HG02678 (cell line): Measurements from ENCODE around the gene C3orf49.
A peak's percentile ranks its signal among the peaks of the same experiment; 100 is the strongest.

Experiments used
- ATAC-seq: cut with Tn5 transposase; IDR thresholded peaks from one replicate; pipeline ENCODE4 v1.9.1; 2021; ENCODE audit warnings: mild to moderate bottlenecking, moderate library complexity; ENCODE audit not compliant: unreplicated experiment

Gene C3orf49

DNA sequence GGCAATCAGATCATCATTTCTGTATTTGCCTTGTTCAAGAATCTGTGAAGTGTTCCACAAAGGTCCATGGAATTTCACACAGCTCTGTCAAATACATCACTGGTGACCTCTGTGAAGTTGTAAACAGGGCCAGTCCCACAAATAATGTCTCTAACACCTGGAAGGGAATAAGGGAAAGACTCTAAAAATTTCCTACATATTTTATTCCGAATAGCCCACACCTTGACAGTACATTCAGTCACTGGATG lies at the start of gene C3orf49:
Gene C3orf49 (plus strand): TSS at position 149 of the 248 bp plus-strand sequence. CDS start 173 bp downstream, outside the sequence.
- no peak for ATAC-seq

DNA sequence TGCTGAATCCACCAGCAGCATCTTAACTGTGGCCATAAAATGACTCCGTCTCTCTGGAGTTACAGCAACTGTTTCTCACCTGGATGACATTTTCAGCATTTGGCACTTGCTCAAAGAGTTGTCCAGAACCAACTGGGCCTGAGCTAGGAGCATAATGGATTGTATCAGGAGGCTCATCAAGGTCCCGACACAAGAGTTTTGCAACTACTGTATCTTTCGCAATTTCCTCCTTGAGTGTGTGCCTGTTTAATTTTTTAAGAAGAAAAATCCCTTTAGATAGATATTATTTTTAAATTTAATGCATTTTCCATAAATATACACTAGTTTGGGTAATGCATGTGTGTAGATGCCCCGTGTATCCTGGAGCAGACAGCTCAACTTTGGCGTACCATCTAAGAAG lies 44.3 kb upstream of the C3orf49 start:
- ATAC-seq = no peak

- no peak for ATAC-seq
These were observed 39.9 kb upstream of the C3orf49 start for GRCh38 chr3:63779227-63779626.

- ATAC-seq = no peak
These were observed 27.1 kb upstream of the C3orf49 start for GRCh38 chr3:63791974-63792373.

DNA sequence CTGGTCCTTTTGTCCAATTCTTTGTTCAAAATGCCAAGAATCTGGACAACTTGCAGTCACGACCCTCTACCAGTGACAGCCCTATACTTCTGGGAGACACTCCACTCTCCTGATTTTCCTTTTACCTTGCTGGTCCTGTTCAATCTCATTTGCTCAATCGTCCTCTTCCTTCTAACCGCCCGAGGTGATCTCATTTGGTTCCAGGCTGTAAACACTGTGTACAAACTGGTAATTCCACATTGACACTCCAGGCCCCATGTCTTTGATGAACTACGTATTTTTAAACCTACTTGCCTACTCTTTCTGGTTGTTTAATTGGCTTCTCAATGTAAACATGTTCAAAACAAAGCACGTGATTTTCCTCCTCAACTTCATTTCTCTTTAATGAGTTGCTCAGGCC lies 23.7 kb upstream of the C3orf49 start:
- ATAC-seq = no peak

GRCh38 chr3:63798544-63798943 lies 20.6 kb upstream of the C3orf49 start:
- no peak for ATAC-seq

- no peak for ATAC-seq
These were observed 20.1 kb upstream of the C3orf49 start for GRCh38 chr3:63798949-63799348.

- ATAC-seq = no peak
These were observed 19.0 kb upstream of the C3orf49 start for GRCh38 chr3:63800097-63800496.

GRCh38 chr3:63803911-63804310 lies 15.2 kb upstream of the C3orf49 start:
- no peak for ATAC-seq

GRCh38 chr3:63807961-63808565 lies 11.0 kb upstream of the C3orf49 start:
- no peak for ATAC-seq

GRCh38 chr3:63808633-63809032 lies 10.5 kb upstream of the C3orf49 start:
- ATAC-seq = no peak

DNA sequence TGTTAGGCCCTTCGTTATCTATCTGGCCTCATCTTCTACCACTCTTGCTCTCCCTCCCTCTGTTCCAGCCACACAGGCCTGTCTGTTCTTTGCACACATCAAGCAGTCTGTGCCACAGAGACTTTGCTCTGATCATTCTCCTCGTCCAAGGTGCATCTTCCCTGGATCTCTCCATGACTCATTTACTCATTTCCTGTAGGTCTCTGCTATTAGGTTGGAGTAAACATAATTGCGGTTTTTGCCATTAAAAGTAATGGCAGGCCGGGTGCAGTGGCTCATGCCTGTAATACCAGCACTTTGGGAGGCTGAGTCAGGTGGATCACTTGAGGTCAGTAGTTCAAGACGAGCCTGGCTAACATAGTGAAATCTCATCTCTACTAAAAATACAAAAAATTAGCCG lies 9.5 kb upstream of the C3orf49 start:
- no peak for ATAC-seq

DNA sequence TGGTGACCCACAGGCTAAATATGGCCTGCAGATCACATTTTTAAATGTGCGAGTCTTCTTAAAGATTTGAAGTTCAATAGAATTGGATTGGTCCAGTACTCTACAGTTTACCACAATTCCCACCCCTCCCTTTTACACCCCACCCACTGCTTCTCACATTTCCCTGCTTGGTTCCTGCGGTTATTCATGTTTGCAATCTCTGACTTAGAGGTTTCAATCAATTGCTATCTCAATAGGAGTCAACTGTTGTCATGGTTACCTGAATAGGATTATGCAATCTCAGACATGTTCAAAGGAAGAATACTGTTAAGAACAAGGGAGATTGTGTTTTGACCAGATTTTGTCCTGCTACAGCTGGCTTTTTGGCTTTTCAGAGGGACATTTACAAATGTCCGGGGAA lies 4.9 kb upstream of the C3orf49 start:
- ATAC-seq = no peak

DNA sequence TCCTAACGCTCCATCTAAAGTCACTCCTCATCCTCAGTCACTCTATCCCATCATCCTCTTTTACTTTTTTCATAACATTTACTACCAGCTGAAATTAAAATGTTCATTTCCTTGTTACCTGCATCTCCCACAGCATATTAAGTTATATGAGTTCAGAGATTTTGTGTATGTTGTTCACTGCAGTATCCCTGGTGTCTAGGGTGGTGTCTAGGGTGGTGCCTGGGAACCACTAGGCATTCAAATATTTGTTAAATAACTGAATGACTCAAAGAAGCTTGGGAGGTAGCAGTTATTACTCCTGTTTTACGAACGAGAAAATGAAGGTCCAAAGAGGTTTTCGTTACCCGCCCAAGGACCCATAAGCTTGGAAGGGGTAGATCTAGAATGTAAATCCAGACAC lies 1.9 kb upstream of the C3orf49 start:
- no peak for ATAC-seq

DNA sequence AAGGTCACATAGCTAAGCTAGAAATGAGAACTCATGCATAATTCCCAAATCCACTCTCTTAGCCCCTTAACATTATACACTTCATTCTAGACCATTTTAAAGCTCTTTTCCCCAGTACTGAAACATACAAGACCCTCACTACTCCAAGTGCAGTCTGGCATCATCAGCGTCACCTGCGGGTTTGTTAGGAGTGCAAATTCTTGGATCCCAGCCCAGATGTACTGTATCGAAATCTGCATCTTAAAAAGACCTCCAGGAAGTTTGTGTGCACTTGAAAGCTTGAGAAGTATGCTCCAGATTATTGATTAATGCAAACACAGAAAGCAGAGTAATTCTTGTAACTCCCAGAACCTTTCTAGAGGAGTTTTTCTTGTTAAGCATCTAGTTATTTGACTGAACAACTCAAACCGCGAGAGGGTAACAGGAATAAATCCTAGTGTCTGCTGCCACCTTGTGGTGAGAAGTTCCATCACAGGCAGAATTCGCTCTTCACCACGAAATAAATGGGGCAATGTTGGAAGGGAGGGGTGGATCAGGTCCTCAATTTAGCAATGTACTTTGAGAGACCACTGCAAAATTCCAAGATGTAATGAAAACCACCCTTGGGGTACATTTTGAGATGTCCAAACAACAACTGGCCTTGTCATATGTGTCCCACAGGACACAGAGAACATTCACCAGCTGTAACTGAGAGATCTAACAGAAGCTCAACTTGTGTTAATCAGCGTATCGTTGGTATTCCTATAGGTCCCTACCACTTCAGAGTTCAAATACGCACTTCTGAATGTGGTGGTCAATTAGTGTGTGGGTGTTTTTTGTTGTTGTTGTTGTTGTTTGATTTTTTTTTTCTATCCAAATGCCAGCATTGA lies 583 bp upstream of the C3orf49 start:
- ATAC-seq = peak; percentile 82

DNA sequence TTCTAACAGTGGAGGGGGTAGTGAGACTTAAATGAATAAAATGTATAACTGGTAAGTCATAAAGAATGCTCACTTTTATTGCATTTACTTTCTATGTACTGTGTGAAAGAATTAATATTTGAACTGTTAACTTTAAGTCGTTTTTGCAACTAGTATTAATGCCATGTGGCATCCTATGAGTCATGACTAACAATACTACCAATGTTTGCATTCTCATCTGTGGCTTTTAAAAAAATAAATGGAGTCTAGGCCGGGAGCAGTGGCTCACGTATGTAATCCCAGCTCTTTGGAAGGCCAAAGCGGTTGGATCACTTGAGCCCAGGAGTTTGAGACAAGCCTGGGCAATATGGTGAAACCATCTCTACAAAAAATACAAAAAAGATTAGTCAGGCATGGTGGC lies 5.2 kb downstream of the C3orf49 start:
- no peak for ATAC-seq

GRCh38 chr3:63830526-63830925 lies 11.4 kb downstream of the C3orf49 start:
- ATAC-seq = no peak

DNA sequence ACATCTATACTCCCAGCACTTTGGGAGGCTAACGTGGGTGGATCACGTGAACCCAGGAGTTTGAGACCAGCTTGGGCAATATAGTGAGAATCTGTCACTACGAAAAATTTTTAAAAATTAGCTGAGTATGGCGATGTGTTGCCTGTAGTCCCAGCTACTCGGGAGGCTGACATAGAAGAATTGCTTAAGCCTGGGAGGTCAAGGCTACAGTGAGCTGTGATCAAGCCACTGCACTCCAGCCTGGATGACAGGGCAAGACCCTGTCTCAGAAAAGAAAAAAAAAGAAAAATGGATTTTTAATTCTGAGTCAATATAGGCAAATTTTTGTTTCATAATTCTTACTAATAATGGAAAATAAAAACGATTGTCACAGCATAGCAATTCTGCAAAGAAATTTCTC lies 13.3 kb downstream of the C3orf49 start:
- no peak for ATAC-seq

DNA sequence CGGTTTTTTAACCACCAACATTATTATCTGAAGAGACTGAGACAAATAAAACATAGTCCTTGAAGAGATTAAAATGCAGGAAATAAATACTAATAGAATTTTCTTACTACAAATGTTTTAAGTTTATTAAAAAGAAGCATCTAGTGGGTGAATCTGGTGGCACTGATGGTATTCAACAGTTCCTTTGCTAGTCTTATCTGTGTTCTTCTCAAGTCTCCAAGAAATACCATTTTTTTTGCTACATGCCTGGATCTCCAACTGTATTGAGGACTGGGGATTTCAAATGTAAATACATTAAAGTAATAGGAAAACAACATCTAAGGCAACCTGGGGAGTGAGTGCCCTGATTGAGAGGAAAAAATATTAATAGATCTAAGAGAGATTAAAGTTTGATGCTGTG lies 22.6 kb downstream of the C3orf49 start:
- ATAC-seq = no peak

GRCh38 chr3:63842127-63842526 lies 23.0 kb downstream of the C3orf49 start:
- no peak for ATAC-seq

- ATAC-seq = no peak
These were observed 26.1 kb downstream of the C3orf49 start for GRCh38 chr3:63845215-63845614.

- ATAC-seq = no peak
These were observed 28.8 kb downstream of the C3orf49 start for GRCh38 chr3:63847718-63848450.
